Activated naive CD4-positive, alpha-beta T cell treated with anti-CD3 and anti-CD28 coated beads, Interleukin-2, amount 50 U/mL, for 16 hours (primary cell): ENCODE data around the gene TMEM247.

ENCODE experiments used
- DNase-seq: peaks from one replicate; pipeline ENCODE4 v3.0.0-alpha.2; 2020

The TMEM247 gene

DNA sequence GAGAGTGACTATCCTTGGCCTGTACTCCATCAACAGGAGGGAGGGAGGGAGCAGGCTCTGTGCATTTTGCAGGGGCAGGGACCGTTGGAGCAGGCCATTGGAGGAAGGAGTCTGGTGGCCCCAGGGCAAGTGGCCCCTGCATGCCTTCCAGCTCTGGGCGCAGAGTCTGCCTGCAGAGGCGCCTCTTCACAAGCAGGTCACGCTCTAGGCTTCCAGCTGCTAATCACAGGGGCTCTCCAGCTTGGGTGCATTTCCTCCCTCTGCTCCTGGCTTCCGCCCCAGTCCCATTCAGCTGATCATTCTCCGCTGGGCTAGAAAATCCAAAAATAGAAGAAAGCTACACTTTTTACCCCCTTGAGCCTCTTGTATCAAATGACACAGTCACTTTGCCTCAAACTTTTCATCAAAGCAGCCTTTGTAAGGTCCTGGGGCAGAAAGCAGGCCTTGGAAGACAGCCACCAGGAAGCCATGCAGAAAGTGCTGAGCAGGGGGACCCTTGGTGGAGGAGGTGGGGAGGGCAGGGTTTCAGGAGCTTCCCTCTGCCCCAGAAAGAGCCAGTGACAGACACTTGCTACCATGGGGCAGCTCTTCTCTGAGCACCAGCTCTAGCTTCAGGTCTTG is 11.3 kb downstream of the TMEM247 start:
- no peak for DNase-seq

DNA sequence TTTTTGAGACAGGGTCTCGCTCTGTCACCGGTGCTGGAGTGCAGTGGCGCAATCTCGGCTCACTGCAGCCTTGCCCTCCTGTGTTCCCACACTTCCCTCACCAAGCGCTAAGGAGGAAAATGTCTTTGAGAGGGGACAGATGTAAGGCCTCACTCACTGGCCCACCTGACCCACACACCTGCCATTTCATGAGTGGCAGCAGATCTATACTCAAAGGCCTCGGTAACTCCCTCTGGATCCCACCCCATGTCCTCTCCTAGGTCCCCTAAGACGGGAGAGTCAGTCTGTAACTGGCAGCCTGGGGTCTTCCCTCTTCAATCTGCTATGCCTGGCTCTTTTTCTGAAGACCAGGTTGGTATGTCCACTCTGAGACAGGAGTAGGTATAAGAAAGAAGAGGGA is 12.9 kb downstream of the TMEM247 start:
- no peak for DNase-seq

DNA sequence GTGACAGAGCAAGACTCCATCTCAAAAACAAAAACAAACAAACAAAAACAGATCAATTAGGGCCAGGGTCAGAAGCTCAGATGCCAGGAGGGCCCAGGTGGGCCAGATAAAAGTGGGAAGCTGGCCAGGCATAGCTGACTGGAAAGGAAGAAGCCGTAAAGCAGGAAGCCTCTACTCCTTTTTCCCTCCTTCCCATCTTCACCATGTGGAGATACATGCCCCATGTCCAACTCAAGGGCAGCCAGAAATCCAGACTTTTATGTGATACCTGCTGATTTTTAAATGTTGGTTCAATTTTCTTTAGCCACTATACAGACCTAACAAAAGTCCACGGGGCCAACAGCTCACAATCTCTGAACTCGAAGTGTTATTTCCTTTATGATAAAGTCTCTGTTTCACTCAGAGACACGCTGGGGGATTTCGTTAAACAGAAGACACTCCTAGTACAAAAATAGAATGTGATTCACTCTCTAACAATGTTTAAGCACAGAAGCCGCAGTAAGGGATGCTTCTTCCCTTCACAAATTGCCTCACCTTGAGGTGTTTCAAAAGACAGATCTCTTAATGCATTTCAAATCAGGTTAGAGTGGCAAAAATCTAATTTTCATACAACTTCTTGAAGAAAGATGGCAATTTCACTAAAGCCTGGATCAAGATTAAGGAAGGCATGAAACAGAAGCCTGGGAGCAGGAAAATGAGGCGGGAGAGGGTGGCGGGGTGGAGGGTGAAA is 14.0 kb downstream of the TMEM247 start:
- no peak for DNase-seq

DNA sequence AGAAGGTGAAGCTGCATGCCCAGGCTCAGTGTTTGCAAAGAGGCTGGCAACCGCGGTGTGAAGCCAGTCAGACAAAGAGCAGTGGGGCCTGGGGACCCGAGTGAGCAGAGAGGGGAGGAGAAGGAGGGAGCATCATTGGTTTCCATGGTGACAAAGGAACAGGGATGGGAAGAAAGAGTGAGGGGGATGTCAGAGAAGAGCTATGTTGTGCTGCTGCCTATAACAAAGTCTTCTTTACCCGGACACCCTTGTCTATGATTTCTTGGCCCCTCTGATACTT is 14.5 kb downstream of the TMEM247 start:
- no peak for DNase-seq

DNA sequence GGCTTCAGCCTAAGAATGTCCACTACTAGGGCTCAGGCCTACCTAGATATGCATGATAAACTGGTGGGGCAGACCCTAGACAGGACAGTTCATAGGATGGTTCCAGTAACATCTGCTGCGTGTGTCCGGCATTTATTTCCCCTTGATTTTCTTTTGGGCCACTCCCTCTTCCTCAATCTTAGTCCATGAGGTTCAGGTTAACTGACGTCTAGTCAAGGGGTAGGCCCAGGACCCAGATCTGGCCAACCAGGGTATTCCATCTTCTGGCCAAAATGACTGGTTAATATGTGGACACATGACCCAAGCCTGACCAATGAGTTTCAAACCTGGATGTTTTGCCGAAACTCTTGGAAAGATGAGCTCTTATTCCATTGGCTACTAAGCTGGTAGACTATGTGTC is 15.2 kb downstream of the TMEM247 start:
- DNase-seq, result no peak

DNA sequence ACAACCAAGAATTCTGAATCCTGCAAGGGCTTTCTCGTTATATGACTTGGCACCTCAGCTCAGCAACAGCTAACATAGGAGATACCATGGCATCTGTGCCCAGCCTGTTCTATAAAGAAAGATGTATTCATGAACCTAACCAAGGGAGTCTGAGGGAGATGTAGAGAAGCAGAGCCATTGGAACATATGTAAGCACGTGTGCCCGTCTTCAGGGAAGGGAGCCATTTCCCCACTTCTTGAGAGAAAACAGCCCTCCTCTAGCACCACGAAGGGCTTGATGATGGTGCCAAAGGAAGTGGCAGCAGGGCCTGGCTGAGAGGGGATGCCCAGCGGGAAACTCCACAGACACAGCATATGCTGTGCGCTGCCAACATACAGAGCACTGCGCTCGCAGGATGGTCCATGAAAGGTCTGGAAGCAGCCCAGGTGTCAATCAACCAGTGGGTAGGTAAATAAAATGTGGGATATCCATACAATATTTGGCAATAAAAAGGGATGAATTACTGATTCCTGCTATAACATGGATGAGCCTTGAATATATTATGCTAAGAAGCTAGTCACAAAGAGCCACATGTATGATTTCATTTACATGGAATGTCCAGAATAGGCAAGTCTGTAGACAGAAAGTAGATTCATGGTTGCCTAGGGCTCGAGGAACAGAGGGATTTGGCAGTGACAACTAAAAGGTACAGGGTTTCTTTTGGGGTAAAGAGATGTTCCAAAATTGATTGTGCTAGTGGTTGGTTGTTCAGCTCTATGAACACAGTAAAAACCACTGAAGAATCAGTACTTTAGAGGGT is 16.1 kb downstream of the TMEM247 start:
- DNase-seq, result no peak

DNA sequence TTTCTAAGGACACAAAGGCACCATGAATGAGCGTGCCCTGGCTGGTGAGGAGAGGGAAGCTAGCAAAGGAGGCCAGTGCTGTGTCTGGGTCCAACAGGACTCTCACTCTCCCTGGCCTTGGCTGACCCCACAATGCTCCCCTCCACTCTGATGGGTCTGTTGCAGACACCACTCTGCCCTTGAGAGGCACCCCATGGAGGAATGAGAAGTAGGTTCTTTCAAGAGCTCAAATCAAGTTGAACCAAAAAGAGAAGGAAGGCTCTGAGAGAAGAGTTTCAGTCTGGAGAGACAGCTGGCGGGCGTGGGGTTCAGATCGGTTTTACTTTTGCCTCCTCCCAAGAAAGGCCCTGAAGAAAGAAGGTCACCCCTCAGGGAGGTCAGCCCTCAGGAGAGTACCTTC is 18.4 kb downstream of the TMEM247 start:
- no peak for DNase-seq

DNA sequence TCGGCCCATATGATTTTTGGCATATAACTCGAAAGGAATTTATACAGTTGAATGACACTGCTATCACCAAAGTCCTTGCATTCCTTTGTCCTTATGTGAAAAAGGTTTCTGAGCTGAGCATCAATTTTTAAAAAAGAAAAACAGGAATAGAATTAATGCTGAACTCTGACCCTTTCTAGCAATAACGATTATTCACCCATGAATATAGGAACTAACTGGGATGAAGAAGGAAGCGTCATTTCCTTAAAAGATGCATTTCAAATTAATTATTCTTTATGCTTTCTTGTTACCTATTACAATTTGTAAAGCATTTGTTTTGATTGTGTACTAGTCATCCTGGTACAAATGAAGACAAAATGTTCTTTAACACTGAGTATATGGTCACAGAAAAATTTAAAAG is 19.3 kb downstream of the TMEM247 start:
- no peak for DNase-seq

DNA sequence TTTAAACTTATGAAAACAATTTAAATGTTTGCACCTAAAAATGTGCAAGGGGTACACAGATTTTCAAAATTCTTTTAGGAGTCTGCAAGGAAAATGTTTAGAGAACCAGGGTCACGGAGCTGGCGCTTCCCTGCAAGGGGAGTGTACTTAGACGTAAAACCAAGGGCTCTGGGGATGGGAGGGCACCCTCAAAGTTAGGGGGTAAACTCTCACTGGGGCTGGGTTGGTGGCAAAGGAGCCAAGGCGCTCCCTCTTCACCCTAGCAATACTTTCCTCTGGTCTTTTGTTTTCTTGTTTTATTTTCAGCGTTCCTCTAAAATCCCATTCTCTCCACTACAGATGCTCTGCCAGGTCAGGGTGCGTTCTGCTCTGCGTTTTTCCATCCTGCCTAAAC is 20.0 kb downstream of the TMEM247 start:
- DNase-seq, result no peak

DNA sequence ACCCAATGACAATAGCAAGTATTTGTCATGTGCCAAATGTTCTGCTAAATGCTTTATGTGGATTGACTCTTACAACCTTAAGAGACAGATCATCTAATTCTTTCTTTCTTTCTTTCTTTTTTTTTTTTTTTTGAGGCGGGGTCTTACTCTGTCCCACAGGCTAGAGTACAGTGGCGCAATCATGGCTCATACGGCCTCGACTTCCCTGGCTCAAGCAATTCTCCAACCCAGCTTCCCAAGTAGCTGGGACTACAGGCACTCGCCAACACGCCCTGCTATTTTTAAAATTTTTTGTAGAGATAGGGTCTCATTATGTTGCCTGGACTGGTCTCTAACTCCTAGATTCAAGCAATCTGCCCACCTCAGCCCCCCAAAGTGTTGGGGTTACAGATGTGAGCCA is 21.4 kb downstream of the TMEM247 start:
- no peak for DNase-seq

DNA sequence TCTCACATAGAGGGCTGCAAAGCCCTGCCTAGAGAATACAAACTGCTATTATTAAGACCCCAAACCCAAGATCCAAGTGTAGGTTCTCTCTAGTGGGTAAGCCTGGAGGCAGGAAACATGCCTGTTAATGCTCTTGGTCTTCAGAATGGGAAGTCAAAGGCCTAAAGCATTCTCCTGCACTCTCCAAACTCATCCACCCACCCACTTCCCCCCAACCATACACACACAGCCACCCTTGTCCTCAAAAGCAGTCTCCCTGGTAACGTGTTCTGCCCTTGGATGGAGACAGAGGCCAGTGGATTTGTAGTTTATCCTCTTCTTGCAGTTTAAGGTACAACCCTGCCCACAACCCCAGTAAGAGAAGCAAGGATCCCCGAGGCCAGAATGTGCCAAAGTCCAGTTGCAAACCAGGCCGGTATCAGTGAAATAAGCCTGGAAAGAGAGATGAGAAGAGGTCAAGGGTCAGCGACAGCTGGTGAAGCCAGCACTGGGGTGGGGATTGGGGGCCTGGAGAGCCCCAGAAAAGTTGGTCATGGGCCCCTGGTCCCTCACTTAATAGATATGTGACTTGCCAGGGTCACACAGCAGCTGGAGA is 23.0 kb downstream of the TMEM247 start:
- no peak for DNase-seq

DNA sequence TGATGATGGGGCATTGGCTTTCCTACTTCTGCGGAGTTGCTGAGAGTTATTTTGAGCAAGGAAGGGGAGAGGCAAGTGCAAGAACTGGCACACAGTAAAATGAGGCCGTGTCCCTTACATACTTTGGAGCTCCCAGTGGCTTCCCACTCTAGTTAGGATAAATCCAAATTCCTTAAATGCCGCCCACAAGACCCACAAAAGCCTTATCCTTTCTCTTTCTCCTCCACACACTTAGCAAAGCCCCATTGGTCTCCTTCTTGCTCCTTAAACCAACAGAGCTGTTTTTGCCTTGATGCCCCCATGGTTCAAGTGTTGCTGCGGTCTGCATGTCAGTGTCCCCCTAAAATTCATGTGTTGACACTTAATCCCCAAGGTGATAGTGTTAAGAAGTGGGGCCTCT is 24.3 kb downstream of the TMEM247 start:
- DNase-seq, result no peak

DNA sequence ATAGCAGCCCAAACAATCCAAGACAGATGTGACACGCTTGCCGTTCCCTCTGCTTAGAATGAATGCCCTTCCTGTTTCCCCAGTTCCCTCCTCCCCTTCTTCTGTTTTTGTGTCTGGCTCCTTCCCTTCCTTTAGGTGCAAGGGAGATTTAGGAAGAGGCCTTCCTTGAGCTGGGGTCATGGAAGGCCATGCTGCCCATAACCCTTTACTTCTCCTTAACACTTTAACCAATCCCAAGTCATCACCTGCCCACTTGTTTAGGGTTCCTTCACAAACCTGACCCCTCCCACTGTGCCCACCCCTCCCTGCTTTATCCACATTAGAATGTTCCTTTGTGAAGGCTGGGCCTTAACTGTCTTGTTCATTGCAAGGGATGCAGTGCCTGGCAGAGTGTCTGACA is 24.9 kb downstream of the TMEM247 start:
- DNase-seq, result no peak

DNA sequence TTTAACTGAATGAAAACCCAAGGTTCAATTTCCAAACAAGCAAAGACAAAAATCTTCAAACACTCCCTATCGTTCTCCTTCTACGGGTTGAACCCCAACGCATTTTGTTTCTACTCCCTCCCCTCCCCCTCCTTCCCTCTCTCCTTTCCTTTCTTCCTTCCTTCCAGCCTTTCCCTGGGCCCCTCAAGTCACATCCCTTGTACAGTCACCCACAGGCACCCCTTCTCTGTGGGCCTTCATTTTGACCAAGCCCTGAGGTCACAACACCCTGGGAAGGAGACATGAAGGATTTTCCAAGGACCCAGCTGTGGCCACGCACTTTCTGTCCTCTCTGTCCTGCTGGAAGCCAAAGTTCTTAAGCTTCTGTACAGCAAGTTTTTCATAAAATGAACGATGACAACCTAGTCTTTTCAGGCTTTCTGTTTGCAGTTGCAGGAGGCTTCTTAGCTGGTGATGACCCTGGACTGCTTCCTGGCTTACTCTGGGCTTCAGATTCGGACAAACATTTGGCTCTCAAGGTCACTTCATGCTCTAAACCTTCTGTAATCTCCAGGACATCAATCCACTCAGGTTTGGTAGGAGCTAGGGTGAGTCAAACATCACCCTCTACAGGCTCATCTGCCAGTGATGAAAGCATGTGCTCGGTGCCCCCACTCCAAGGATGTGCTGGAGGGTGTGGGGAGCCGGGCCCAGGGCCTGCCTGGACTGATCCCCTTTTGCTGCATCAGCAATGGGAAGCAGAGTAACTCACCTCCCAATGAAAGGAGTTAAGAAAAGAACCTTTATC is 25.5 kb downstream of the TMEM247 start:
- no peak for DNase-seq

DNA sequence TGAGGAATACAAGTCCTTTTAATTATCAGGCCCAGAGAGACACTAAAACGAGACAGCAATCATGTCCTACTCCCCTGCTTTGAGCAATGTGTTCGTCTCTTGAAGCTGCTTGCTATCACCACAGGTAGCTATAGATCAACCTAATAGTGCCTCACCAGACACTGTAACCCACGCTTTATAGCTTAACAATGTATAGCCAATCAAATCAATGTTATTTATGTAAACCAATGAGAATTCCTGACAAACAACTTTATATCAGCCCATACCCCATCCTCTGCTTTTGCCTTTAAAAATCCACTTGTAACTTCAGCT is 26.1 kb downstream of the TMEM247 start:
- no peak for DNase-seq

DNA sequence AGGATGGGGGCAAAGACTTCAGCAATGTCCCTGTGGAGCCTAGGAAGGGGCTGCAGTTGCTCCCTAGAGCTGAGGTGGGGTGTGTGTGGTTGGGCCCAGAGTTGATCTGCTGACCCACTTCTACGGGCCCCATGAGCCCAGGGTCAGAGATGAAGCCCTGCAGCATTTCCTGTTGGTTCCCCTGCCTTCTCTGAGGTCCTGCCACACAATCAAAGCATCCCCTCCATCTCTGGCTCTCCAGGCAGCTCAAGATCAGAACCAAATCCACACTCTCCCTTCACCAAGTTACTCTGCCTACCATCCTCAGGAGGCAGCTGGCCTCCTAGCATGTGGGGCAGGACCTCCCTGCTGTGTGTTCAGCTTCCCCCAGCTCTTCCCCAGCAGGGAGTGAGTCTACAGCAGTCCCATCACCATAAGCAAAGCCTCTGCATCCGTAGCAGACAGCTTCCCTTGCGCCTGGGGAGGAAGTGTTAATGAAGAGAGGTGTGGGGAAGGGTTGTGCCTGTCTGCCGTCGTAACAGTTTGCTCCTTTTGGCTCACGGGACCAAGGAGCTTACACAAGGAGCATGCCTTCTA is 26.9 kb downstream of the TMEM247 start:
- no peak for DNase-seq

DNA sequence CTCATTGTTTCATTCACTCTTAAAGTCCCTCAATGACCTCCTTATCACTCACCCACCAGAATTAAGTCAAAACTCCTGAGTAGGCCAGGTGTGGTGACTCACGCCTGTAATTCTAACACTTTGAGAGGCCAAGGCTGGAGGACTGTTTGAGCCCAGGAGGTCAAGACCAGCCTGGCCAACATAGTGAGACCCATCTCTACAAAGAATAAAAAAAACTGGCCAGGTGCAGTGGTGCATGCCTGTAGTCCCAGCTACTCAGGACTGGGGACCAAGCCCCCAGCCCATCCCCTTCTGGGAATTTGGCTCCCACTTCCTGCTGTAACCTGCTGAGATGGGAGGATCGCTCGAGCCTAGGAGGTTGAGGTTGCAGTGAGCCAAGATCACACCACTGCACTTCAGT is 28.9 kb downstream of the TMEM247 start:
- DNase-seq, result no peak

DNA sequence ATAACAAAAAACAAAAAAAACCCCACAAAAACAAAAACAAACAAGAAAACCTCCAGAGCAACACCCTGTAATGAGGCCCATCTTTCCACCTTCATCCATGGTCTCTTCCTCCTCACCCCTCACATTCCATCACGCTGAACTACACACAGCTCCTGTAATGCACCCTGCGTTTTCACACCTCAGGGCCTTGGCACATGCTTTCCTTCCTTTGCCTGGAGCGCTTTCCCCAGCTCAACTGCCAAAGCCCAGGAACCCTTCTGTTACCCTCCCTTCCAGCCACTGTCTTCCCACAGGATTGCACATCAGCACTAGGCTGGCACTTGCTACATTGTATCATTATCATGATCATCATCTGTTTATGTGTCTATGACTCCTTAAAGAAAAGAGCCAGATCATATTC is 29.4 kb downstream of the TMEM247 start:
- DNase-seq, result no peak

DNA sequence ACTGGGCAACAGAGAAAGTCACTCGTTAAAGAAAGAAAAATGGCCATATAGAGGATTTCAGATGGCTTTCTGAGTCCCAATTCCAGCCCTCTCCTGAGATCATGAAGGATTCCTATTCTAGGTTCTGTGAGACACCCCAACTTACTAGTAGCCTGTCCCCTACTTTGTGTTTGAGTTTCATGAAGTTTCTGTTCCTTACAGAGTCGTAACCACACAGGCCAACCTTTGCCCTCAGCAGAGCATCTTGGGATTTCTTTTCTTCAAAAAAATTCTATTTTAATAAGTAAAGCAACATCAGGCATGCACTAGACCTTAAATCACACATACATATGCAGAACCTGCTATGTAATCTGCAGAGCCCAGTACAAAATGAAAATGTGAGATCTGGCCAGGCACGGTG is 30.4 kb downstream of the TMEM247 start:
- DNase-seq, result no peak

DNA sequence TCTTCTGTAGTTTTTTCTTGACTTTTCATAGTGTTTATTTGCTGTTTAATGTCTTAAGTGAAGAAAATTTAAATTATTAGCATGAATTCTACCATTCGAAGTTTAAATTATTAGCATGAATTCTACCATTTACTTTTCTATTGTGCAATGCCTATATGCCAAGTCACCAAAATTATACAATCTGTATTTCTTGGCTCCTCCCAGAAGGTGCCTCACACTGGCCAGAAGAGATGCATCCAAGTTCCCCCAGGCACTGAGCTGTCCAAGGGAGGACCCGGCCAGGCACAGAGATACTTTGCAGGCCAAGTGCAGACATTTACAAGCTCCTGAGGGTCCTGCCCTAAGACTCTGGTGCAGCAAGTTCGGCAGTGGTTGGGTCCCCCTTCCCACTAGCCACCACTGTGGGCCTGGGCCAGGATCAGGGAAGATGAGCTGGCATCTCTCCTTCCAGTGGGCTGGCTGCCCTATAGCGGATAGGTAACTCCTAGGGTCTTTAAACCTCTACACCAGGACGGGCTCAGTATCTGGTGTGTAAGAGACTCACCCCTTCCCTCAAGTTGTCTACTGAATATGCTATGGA is 31.3 kb downstream of the TMEM247 start:
- DNase-seq, result no peak

DNA sequence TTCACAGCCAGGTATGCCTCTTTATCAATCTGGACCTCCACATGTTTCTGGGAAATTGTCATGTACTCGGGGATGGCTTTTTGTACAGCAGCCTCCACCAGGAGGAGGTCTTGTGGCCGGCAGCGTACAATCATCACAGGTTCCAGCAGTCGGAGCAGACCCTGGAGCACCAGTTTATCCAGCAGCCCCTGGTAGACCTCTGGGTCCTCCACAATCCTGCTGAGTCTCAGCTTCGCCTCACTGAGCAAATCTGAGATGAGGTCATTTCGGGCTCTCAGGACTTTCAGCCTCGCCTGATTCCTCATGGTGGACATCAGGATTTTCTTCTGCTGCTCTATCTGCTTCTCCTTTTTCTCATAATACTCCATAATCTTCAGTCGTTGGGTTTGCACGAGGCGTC is 32.8 kb downstream of the TMEM247 start:
- DNase-seq, result no peak

DNA sequence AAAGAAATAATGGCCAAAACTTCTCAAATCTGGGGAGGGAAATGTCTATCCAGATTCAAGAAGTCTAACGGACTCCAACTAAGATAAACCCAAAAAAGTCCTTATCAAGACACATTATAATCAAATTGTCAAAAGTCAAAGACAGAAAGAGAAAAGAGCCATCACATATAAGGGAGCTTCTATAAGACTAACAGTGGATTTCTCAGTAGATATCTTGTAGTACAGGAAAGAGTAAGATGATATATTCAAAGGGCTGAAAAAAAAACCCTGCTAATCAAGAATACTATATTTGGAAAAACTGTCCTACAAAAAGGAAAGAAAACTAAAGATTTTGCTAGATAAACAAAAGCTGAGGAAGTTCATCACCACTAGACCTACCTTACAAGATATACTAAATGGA is 35.4 kb downstream of the TMEM247 start:
- no peak for DNase-seq

DNA sequence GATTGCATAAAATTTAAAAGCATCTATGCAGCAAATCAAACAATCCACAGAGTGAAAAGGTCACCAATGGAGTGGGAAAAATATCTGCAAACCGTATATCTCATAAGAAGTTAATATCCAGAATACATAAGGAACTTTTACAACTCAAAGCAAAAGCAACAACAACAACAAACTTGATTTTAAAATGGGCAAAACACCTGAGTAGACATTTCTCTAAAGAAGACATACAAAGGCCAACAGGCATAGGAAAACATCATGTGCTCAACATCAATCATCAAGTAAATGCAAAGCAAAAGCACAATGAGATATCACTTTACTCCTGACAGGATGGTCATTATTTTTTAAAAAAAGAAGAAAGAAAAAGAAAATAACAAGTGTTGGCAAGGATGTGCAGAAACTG is 38.1 kb downstream of the TMEM247 start:
- DNase-seq, result no peak
